ENCODE data around the gene NT5DC1.

The NT5DC1 gene

GRCh38 chr6:116094041-116094440 lies 6.6 kb upstream of the NT5DC1 start:
- DNase-seq = no peak

GRCh38 chr6:116096048-116096759 lies 4.4 kb upstream of the NT5DC1 start:
- DNase-seq = peak; percentile 27

- DNase-seq = no peak
Observed at GRCh38 chr6:116096979-116097816, 3.5 kb upstream of the NT5DC1 start.

GRCh38 chr6:116099036-116099435 lies 1.6 kb upstream of the NT5DC1 start:
- DNase-seq = no peak

GRCh38 chr6:116101302-116101718 lies 657 bp downstream of the NT5DC1 start:
- no peak for DNase-seq

GRCh38 chr6:116101790-116102189 lies 1.1 kb downstream of the NT5DC1 start:
- DNase-seq = no peak

GRCh38 chr6:116102873-116103272 lies 2.2 kb downstream of the NT5DC1 start:
- DNase-seq = no peak

- DNase-seq = no peak
Observed at GRCh38 chr6:116104636-116105035, 4.0 kb downstream of the NT5DC1 start.

GRCh38 chr6:116105247-116105646 lies 4.6 kb downstream of the NT5DC1 start:
- no peak for DNase-seq

- DNase-seq = no peak
Observed at GRCh38 chr6:116106146-116106545, 5.5 kb downstream of the NT5DC1 start.

GRCh38 chr6:116108836-116109235 lies 8.2 kb downstream of the NT5DC1 start:
- no peak for DNase-seq

GRCh38 chr6:116111552-116112528 lies 11.2 kb downstream of the NT5DC1 start:
- no peak for DNase-seq

GRCh38 chr6:116113386-116113785 lies 12.7 kb downstream of the NT5DC1 start:
- DNase-seq = no peak

- no peak for DNase-seq
Observed at GRCh38 chr6:116115781-116116180, 15.1 kb downstream of the NT5DC1 start.

GRCh38 chr6:116118608-116119007 lies 18.0 kb downstream of the NT5DC1 start:
- no peak for DNase-seq

- DNase-seq = no peak
Observed at GRCh38 chr6:116120430-116120829, 19.8 kb downstream of the NT5DC1 start.

GRCh38 chr6:116126032-116126431 lies 25.4 kb downstream of the NT5DC1 start, which contains the start of gene COL10A1:
Gene COL10A1 (minus strand): TSS chr6:116126132. CDS start chr6:116125492, 640 bp downstream.
- no peak for DNase-seq

- no peak for DNase-seq
Observed at GRCh38 chr6:116127771-116128493, 27.3 kb downstream of the NT5DC1 start.

- DNase-seq = no peak
Observed at GRCh38 chr6:116133453-116133852, 32.8 kb downstream of the NT5DC1 start.

- no peak for DNase-seq
Observed at GRCh38 chr6:116136373-116136772, 35.7 kb downstream of the NT5DC1 start.

GRCh38 chr6:116136933-116137340 lies 36.3 kb downstream of the NT5DC1 start:
- no peak for DNase-seq

- no peak for DNase-seq
Observed at GRCh38 chr6:116139917-116140316, 39.3 kb downstream of the NT5DC1 start.

All from eye (tissue), 1 donor.